ENCODE results near the gene CD82.
A peak's percentile ranks its signal among the peaks of the same experiment; 100 is the strongest.

CD82 gene

GRCh38 chr11:44578279-44578678 is 12.8 kb downstream of the CD82 start:
- DNase-seq = no peak

GRCh38 chr11:44579302-44579761 is 13.9 kb downstream of the CD82 start:
- no peak for DNase-seq

GRCh38 chr11:44580701-44581100 is 15.2 kb downstream of the CD82 start:
- DNase-seq = no peak

GRCh38 chr11:44581246-44581645 is 15.8 kb downstream of the CD82 start:
- peak; percentile 95 for DNase-seq

- DNase-seq = no peak
Observed at GRCh38 chr11:44582641-44583352, 17.3 kb downstream of the CD82 start.

GRCh38 chr11:44583353-44583669 is 17.8 kb downstream of the CD82 start:
- no peak for DNase-seq

GRCh38 chr11:44585421-44585820 is 20.0 kb downstream of the CD82 start:
- no peak for DNase-seq

- DNase-seq = no peak
Observed at GRCh38 chr11:44589301-44589700, 23.8 kb downstream of the CD82 start.

GRCh38 chr11:44590769-44591168 is 25.3 kb downstream of the CD82 start:
- no peak for DNase-seq

GRCh38 chr11:44591557-44591956 is 26.1 kb downstream of the CD82 start:
- DNase-seq = no peak

- no peak for DNase-seq
Observed at GRCh38 chr11:44592125-44592940, 26.9 kb downstream of the CD82 start.

- DNase-seq = no peak
Observed at GRCh38 chr11:44593251-44593650, 27.8 kb downstream of the CD82 start.

GRCh38 chr11:44595006-44595405 is 29.5 kb downstream of the CD82 start:
- DNase-seq = no peak

GRCh38 chr11:44595964-44596381 is 30.5 kb downstream of the CD82 start:
- DNase-seq = no peak

- DNase-seq = no peak
Observed at GRCh38 chr11:44596525-44597276, 31.2 kb downstream of the CD82 start.

- DNase-seq = no peak
Observed at GRCh38 chr11:44597358-44598012, 32.0 kb downstream of the CD82 start.

- no peak for DNase-seq
Observed at GRCh38 chr11:44598831-44599230, 33.4 kb downstream of the CD82 start.

- DNase-seq = no peak
Observed at GRCh38 chr11:44600261-44600660, 34.8 kb downstream of the CD82 start.

GRCh38 chr11:44600839-44601383 is 35.4 kb downstream of the CD82 start:
- DNase-seq = no peak

- no peak for DNase-seq
Observed at GRCh38 chr11:44601471-44602370, 36.3 kb downstream of the CD82 start.

- no peak for DNase-seq
Observed at GRCh38 chr11:44602891-44603310, 37.4 kb downstream of the CD82 start.

GRCh38 chr11:44604171-44604581 is 38.7 kb downstream of the CD82 start:
- peak; percentile 59 for DNase-seq
